ENCODE results near the gene CSH2. TPM values are rescaled to one million over a fixed set of nuclear protein-coding genes. Genes with fewer than 3 reads are reported as not detected.
"Not testable (repeated sequence)": the region's sequence is repeated elsewhere in the genome, so short reads cannot be mapped to it uniquely, and the experiment has no call there.

CSH2 gene
- total RNA-seq, 2 donors from 2014 or later = not detected

DNA sequence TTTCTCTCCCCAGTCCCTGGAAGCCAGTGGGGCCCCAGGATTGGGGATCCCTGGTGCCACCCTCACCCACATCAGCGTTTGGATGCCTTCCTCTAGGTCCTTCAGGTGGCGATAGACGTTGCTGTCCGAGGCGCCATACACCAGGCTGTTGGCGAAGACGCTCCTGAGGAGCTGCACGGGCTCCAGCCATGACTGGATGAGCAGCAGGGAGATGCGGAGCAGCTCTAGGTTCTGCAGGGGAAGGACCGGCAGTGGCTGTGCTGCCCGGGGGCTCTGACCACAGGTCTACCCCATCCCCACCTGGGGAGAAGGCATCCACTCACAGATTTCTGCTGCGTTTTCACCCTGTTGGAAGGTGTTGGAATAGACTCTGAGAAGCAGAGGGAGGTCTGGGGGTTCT, 7.2 kb upstream of the CSH2 start:
- whole genome bisulfite sequencing = 77% methylated on average over 12 of the region's 12 CpGs
- Histone ChIP-seq H3K4me3 (no peak overlapping the region), H3K9me3 (no peaks in the 10 kb centered on the region), H3K4me1 (replicated peaks) (no peaks in the 10 kb centered on the region), H3K36me3 (no peaks in the 10 kb centered on the region), H3K27me3 (replicated peaks; ENCODE audit: insufficient read depth) (no peaks in the 10 kb centered on the region), H3K27ac (no peak overlapping the region)
- intact Hi-C loops (cut with DNase I) = no loop called here
- TF ChIP-seq POLR2A (IDR thresholded peaks at IDR 0.05) = no peak
- no peak for DNase-seq (ENCODE audit: low spot score)

- H3K4me1 ChIP-seq (replicated peaks); H3K4me3 ChIP-seq; H3K27ac ChIP-seq; DNase-seq (ENCODE audit: low spot score); H3K9me3 ChIP-seq; intact Hi-C loops (cut with DNase I); H3K27me3 ChIP-seq (replicated peaks; ENCODE audit: insufficient read depth); H3K36me3 ChIP-seq: not testable (repeated sequence)
- 88% methylated on average over 9 of the region's 9 CpGs for WGBS
These were observed 4.9 kb upstream of the CSH2 start for GRCh38 chr17:63878413-63878812.

DNA sequence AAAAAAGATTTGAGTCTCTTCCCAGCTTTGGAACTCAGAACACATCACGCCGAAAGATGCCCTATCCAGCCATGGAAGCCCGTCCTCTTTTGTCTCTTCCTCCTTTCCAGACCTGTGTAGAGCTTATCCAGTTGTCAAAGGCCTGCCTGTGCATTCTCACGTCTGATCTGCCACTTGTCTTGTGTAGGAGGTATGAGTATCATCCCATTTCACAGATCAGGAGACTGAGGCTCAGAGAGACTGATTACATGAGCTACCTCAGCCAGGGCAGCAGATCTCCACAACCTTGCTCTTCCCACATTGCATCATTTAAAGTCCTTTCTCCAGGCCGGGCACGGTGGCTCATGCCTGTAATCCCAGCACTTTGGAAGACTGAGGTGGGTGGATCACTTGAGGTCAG, 1.2 kb upstream of the CSH2 start:
- DNase-seq (ENCODE audit: low spot score); H3K4me1 ChIP-seq (replicated peaks); H3K4me3 ChIP-seq; H3K27me3 ChIP-seq (replicated peaks; ENCODE audit: insufficient read depth); intact Hi-C loops (cut with DNase I); H3K27ac ChIP-seq; H3K36me3 ChIP-seq; H3K9me3 ChIP-seq: not testable (repeated sequence)
- 85% methylated on average over 6 of the region's 6 CpGs for WGBS

GRCh38 chr17:63874061-63874626, 667 bp upstream of the CSH2 start:
- H3K27ac ChIP-seq; H3K9me3 ChIP-seq; H3K4me3 ChIP-seq; H3K4me1 ChIP-seq (replicated peaks); DNase-seq (ENCODE audit: low spot score); intact Hi-C loops (cut with DNase I); H3K36me3 ChIP-seq; H3K27me3 ChIP-seq (replicated peaks; ENCODE audit: insufficient read depth): not testable (repeated sequence)
- 75% methylated on average over 6 of the region's 8 CpGs for WGBS

GRCh38 chr17:63871646-63872365, 1.7 kb downstream of the CSH2 start:
- H3K27me3 ChIP-seq (replicated peaks; ENCODE audit: insufficient read depth); H3K4me1 ChIP-seq (replicated peaks); DNase-seq (ENCODE audit: low spot score); H3K4me3 ChIP-seq; H3K36me3 ChIP-seq; intact Hi-C loops (cut with DNase I); H3K9me3 ChIP-seq; H3K27ac ChIP-seq: not testable (repeated sequence)
- 94% methylated on average over 14 of the region's 15 CpGs for WGBS

GRCh38 chr17:63870292-63870665, 3.2 kb downstream of the CSH2 start:
- H3K36me3 ChIP-seq; H3K9me3 ChIP-seq; H3K4me1 ChIP-seq (replicated peaks); DNase-seq (ENCODE audit: low spot score); H3K27me3 ChIP-seq (replicated peaks; ENCODE audit: insufficient read depth); H3K27ac ChIP-seq; H3K4me3 ChIP-seq; intact Hi-C loops (cut with DNase I): not testable (repeated sequence)
- 84% methylated on average over 4 of the region's 4 CpGs for WGBS

DNA sequence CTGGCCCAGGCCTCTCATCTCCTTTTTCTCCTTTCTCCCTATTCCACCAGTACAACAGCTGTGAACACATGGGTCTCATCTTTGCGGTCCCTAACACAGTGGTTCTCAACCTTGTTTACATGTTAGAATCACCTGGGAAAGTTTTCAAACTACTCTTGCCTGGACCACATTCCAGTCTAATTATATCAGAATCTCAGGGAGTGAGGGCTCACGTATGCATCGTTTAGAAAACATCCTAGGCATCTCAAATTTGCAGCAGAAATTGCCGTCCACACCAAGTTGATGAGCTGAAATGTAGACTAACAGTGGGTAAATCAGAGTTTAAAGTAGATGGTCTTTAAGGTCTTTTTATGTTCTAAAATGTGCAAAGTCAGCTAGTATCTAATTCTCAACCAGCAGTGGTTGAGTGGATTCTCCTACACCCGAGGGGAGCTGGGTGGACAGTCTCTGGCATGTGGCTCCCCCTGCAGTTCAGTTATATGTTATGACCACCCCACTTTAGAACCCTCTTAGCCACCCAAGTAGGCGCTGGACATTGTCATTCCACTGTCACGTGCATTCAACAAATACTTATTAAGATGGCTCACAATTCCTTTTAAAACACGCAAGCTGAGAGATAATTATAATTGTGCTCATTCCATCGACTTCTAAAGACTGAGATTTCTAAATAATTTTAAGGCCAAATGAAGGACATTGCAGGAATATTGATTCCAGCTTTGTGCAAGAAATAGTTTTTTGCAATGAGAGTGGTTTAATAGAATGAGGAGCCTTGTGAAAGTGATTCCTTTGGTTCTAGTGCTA, 3.8 kb downstream of the CSH2 start:
- DNase-seq (ENCODE audit: low spot score); H3K9me3 ChIP-seq; H3K4me3 ChIP-seq; H3K27me3 ChIP-seq (replicated peaks; ENCODE audit: insufficient read depth); H3K36me3 ChIP-seq; H3K4me1 ChIP-seq (replicated peaks); H3K27ac ChIP-seq; intact Hi-C loops (cut with DNase I): not testable (repeated sequence)
- 42% methylated on average over 9 of the region's 9 CpGs for WGBS

DNA sequence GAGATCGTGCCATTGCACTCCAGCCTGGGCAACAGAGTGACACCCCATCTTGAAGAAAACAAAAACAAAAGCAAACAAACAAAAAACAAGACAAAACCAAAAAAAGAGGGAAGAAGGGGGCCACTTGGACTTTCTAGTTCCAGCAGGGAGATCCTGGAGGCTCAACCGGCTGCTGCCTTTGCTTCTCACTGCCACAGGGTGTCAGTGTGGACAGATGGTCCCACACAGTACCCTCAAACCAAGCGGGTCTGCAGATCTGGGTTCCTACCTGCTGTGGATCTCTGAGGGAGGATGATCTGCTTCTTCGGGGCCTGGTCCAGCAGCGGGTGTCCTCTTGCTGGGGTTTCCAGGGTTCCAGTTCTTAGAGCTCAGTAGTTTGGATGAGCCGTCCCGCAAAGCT, 6.9 kb downstream of the CSH2 start:
- H3K9me3 ChIP-seq; H3K27me3 ChIP-seq (replicated peaks; ENCODE audit: insufficient read depth); H3K27ac ChIP-seq; H3K36me3 ChIP-seq; H3K4me1 ChIP-seq (replicated peaks); DNase-seq (ENCODE audit: low spot score); H3K4me3 ChIP-seq; intact Hi-C loops (cut with DNase I): not testable (repeated sequence)
- WGBS = 85% methylated on average over 7 of the region's 7 CpGs

- Histone ChIP-seq H3K36me3 (no peaks in the 10 kb centered on the region), H3K9me3 (no peaks in the 10 kb centered on the region), H3K4me3 (no peak overlapping the region), H3K27me3 (replicated peaks; ENCODE audit: insufficient read depth) (no peaks in the 10 kb centered on the region), H3K27ac (no peak overlapping the region), H3K4me1 (replicated peaks) (no peaks in the 10 kb centered on the region)
- WGBS = 82% methylated on average over 3 of the region's 3 CpGs
- intact Hi-C loops (cut with DNase I) = no loop called here
- TF ChIP-seq POLR2A (IDR thresholded peaks at IDR 0.05) (no peak), POLR2AphosphoS5 (IDR thresholded peaks at IDR 0.05) (no peak)
- TF ChIP-seq, protein P1, sequence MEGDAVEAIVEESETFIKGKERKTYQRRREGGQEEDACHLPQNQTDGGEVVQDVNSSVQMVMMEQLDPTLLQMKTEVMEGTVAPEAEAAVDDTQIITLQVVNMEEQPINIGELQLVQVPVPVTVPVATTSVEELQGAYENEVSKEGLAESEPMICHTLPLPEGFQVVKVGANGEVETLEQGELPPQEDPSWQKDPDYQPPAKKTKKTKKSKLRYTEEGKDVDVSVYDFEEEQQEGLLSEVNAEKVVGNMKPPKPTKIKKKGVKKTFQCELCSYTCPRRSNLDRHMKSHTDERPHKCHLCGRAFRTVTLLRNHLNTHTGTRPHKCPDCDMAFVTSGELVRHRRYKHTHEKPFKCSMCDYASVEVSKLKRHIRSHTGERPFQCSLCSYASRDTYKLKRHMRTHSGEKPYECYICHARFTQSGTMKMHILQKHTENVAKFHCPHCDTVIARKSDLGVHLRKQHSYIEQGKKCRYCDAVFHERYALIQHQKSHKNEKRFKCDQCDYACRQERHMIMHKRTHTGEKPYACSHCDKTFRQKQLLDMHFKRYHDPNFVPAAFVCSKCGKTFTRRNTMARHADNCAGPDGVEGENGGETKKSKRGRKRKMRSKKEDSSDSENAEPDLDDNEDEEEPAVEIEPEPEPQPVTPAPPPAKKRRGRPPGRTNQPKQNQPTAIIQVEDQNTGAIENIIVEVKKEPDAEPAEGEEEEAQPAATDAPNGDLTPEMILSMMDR (IDR thresholded peaks at IDR 0.05) = no peak
- no peak for DNase-seq (ENCODE audit: low spot score)
These were observed 14.2 kb downstream of the CSH2 start for GRCh38 chr17:63859257-63859656.

DNA sequence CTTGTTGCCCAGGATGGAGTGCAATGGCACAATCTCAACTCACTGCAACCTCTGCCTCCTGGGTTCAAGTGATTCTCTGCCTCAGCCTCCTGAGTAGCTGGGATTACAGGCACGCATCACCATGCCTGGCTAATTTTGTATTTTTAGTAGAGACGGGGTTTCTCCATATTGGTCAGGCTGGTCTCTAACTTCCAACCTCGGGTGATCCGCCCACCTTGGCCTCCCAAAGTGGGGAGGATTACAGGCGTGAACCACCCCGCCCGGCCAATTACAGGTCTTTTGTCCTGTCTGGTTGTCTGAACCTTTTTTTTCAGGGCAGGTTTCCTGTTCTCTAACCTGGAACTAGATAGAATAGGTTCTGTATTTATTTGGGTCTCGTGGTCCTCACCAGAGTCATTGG, 17.1 kb downstream of the CSH2 start:
- DNase-seq (ENCODE audit: low spot score); H3K4me1 ChIP-seq (replicated peaks); H3K36me3 ChIP-seq; H3K4me3 ChIP-seq; H3K27me3 ChIP-seq (replicated peaks; ENCODE audit: insufficient read depth); H3K27ac ChIP-seq; intact Hi-C loops (cut with DNase I); H3K9me3 ChIP-seq: not testable (repeated sequence)
- 88% methylated on average over 8 of the region's 8 CpGs for WGBS

Measured in prostate gland (tissue), 2 donors.